ENCODE results near the gene HOXB6. TPM values are rescaled to one million over a fixed set of nuclear protein-coding genes. Genes with fewer than 3 reads are reported as not detected.

HOXB6 gene
- total RNA-seq, 2 experiments from 2014 or later, result 0.60 to 0.68 TPM

GRCh38 chr17:48630925-48631692, 26.3 kb upstream of the HOXB6 start:
- Mint-ChIP-seq H3K4me3 (no peak overlapping the region), H3K4me1 (peaks cover 26% of the 10 kb centered on the region), H3K9me3 (no peaks in the 10 kb centered on the region), H3K27me3 (peaks cover 94% of the 10 kb centered on the region), H3K36me3 (ENCODE audit: low read depth) (no peaks in the 10 kb centered on the region), H3K27ac (no peak overlapping the region)
- ChIA-PET CTCF (interaction anchor here (0.8 to 1.1 kb wide), 3 partner anchors 10 to 94 kb away, joined by 3 read pairs; no protein-coding TSS in a partner anchor), POLR2A (no interaction called here)
- no peak for DNase-seq

- no peak overlapping the region for H3K27ac Mint-ChIP-seq
- no peak for DNase-seq
- peaks cover 28% of the 10 kb centered on the region for H3K4me1 Mint-ChIP-seq
- H3K27me3 Mint-ChIP-seq, result peaks cover 93% of the 10 kb centered on the region
- ChIA-PET POLR2A (no interaction called here), CTCF (interaction anchor here (0.6 kb wide), 1 partner anchor 20 kb away, joined by 3 read pairs; no protein-coding TSS in a partner anchor)
- no peak overlapping the region for H3K4me3 Mint-ChIP-seq
- no peaks in the 10 kb centered on the region for H3K36me3 Mint-ChIP-seq (ENCODE audit: low read depth)
- no peaks in the 10 kb centered on the region for H3K9me3 Mint-ChIP-seq
Observed at GRCh38 chr17:48630009-48630924, 25.5 kb upstream of the HOXB6 start.

GRCh38 chr17:48629411-48629759, 24.6 kb upstream of the HOXB6 start:
- H3K4me3 Mint-ChIP-seq, result no peak overlapping the region
- peaks cover 30% of the 10 kb centered on the region for H3K4me1 Mint-ChIP-seq
- H3K9me3 Mint-ChIP-seq, result no peaks in the 10 kb centered on the region
- no peak for DNase-seq
- peaks cover 90% of the 10 kb centered on the region for H3K27me3 Mint-ChIP-seq
- ChIA-PET POLR2A (interaction anchor here (0.8 kb wide), 1 partner anchor 11 kb away, joined by 4 read pairs; no protein-coding TSS in a partner anchor), CTCF (interaction anchor here (0.6 kb wide), 1 partner anchor 19 kb away, joined by 3 read pairs; no protein-coding TSS in a partner anchor)
- H3K36me3 Mint-ChIP-seq (ENCODE audit: low read depth), result no peaks in the 10 kb centered on the region
- H3K27ac Mint-ChIP-seq, result no peak overlapping the region

- H3K4me3 Mint-ChIP-seq, result no peak overlapping the region
- no peaks in the 10 kb centered on the region for H3K36me3 Mint-ChIP-seq (ENCODE audit: low read depth)
- peaks cover 91% of the 10 kb centered on the region for H3K27me3 Mint-ChIP-seq
- H3K27ac Mint-ChIP-seq, result no peak overlapping the region
- DNase-seq, result no peak
- H3K9me3 Mint-ChIP-seq, result no peaks in the 10 kb centered on the region
- peaks cover 31% of the 10 kb centered on the region for H3K4me1 Mint-ChIP-seq
- ChIA-PET CTCF (no interaction called here), POLR2A (interaction anchor here (0.8 kb wide), 1 partner anchor 10 kb away, joined by 4 read pairs; no protein-coding TSS in a partner anchor)
Observed at GRCh38 chr17:48628649-48629410, 24.0 kb upstream of the HOXB6 start.

GRCh38 chr17:48627623-48628521, 23.1 kb upstream of the HOXB6 start:
- Mint-ChIP-seq H3K36me3 (ENCODE audit: low read depth) (no peaks in the 10 kb centered on the region), H3K4me1 (peaks cover 26% of the 10 kb centered on the region), H3K9me3 (no peaks in the 10 kb centered on the region), H3K27me3 (peaks cover 93% of the 10 kb centered on the region), H3K4me3 (no peak overlapping the region), H3K27ac (no peak overlapping the region)
- ChIA-PET POLR2A (interaction anchor here (1.0 kb wide), 1 partner anchor 18 kb away, joined by 4 read pairs; no protein-coding TSS in a partner anchor), CTCF (interaction anchor here (0.7 to 1.1 kb wide), 2 partner anchors 9 to 31 kb away, joined by 3 read pairs; no protein-coding TSS in a partner anchor)
- no peak for DNase-seq

- no peak overlapping the region for H3K27ac Mint-ChIP-seq
- H3K4me1 Mint-ChIP-seq, result peaks cover 19% of the 10 kb centered on the region
- no peak for DNase-seq
- peak overlapping the region; percentile 74 for H3K4me3 Mint-ChIP-seq
- H3K36me3 Mint-ChIP-seq (ENCODE audit: low read depth), result no peaks in the 10 kb centered on the region
- ChIA-PET POLR2A (interaction anchor here (1.0 to 2.8 kb wide), 3 partner anchors 9 to 17 kb away, joined by 4 to 10 read pairs (median 4); no protein-coding TSS in a partner anchor), CTCF (interaction anchor here (0.6 to 1.1 kb wide), 3 partner anchors 9 to 276 kb away, joined by 3 to 4 read pairs (median 3); no protein-coding TSS in a partner anchor)
- H3K27me3 Mint-ChIP-seq, result peaks cover 93% of the 10 kb centered on the region
- H3K9me3 Mint-ChIP-seq, result no peaks in the 10 kb centered on the region
Observed at GRCh38 chr17:48627118-48627597, 22.4 kb upstream of the HOXB6 start.

- peak; percentile 49 for DNase-seq
- ChIA-PET POLR2A (interaction anchor here (0.7 to 2.8 kb wide), 5 partner anchors 9 to 38 kb away, joined by 3 to 10 read pairs (median 4); no protein-coding TSS in a partner anchor), CTCF (interaction anchor here (0.6 to 1.8 kb wide), 8 partner anchors 8 to 655 kb away, joined by 3 to 20 read pairs (median 4); partner anchors contain the start of gene CDK5RAP3)
Observed at GRCh38 chr17:48626245-48627117, 21.7 kb upstream of the HOXB6 start, which contains the start of gene HOXB9. TSS of gene HOXB9 (minus strand) at chr17:48626358. CDS start at chr17:48626269, 89 bp downstream.

GRCh38 chr17:48625495-48626244, 20.9 kb upstream of the HOXB6 start:
- Mint-ChIP-seq H3K27ac (no peak overlapping the region), H3K4me1 (peaks cover 17% of the 10 kb centered on the region), H3K27me3 (peaks cover 92% of the 10 kb centered on the region), H3K4me3 (peak overlapping the region; percentile 74), H3K9me3 (no peaks in the 10 kb centered on the region), H3K36me3 (ENCODE audit: low read depth) (no peaks in the 10 kb centered on the region)
- POLR2A ChIA-PET, result interaction anchor here (0.7 to 2.8 kb wide), 5 partner anchors 10 to 38 kb away, joined by 3 to 10 read pairs (median 4); no protein-coding TSS in a partner anchor
- DNase-seq, result peak; percentile 53
- CTCF ChIA-PET, result interaction anchor here (0.7 to 1.8 kb wide), 5 partner anchors 10 to 654 kb away, joined by 3 to 20 read pairs (median 5); partner anchors contain the start of gene CDK5RAP3

More at GRCh38 chr17:48626245-48627117, 21.7 kb upstream of the HOXB6 start, which contains the start of gene HOXB9:
- Mint-ChIP-seq H3K27me3 (peaks cover 91% of the 10 kb centered on the region), H3K4me3 (peak within 1 kb of the TSS; percentile 74), H3K36me3 (ENCODE audit: low read depth) (no peaks in the 10 kb centered on the region), H3K9me3 (no peaks in the 10 kb centered on the region), H3K27ac (peak within 1 kb of the TSS; percentile 42), H3K4me1 (peaks cover 17% of the 10 kb centered on the region)

- DNase-seq, result no peak
- POLR2A ChIA-PET, result interaction anchor here (0.8 to 2.8 kb wide), 3 partner anchors 10 to 15 kb away, joined by 3 to 10 read pairs (median 10); no protein-coding TSS in a partner anchor
- H3K36me3 Mint-ChIP-seq (ENCODE audit: low read depth), result no peaks in the 10 kb centered on the region
Observed at GRCh38 chr17:48624544-48625494, 20.0 kb upstream of the HOXB6 start.

More at GRCh38 chr17:48624544-48625494, 20.0 kb upstream of the HOXB6 start:
- Mint-ChIP-seq H3K9me3 (no peaks in the 10 kb centered on the region), H3K4me3 (peak overlapping the region; percentile 74), H3K4me1 (peaks cover 17% of the 10 kb centered on the region), H3K27ac (no peak overlapping the region), H3K27me3 (peaks cover 92% of the 10 kb centered on the region)
- CTCF ChIA-PET, result interaction anchor here (0.6 to 3.5 kb wide), 7 partner anchors 8 to 545 kb away, joined by 3 to 27 read pairs (median 5); no protein-coding TSS in a partner anchor

Measured in activated CD4-positive, alpha-beta memory T cell treated with anti-CD3 and anti-CD28 coated beads, Interleukin-2, amount 10 ng/mL, durations not matched to agents 7 days and 5 days (primary cell).